ENCODE measurements around the gene ARG2. TPM values are rescaled to one million over a fixed set of nuclear protein-coding genes. Genes with fewer than 3 reads are reported as not detected.

ARG2 gene
- total RNA-seq, 1 experiment from 2014 or later, result 7.0 TPM

DNA sequence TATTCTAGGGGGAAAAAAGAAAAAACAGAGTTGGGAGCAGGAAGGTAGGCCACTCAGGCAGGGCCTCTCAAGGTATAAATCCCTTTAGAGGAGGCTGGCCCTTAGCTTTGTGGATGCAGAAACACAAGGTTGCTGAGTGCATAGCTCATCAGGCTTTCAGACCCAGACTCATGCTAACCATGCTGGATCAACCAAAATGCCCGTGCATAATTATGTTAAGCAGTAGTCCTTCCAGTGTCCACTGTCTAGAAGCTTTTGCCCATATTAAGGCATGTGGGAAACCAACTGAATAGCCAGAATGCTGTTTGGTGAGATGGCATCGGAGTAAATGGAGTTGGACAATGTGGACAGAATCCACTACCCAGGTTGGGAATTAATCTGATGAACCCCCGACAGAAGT lies 18.9 kb downstream of the ARG2 start (continued):
- TF ChIP-seq, protein P1, sequence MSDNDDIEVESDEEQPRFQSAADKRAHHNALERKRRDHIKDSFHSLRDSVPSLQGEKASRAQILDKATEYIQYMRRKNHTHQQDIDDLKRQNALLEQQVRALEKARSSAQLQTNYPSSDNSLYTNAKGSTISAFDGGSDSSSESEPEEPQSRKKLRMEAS (IDR thresholded peaks at IDR 0.05), result no peak
- TF ChIP-seq CEBPB (IDR thresholded peaks at IDR 0.05; ENCODE audit: low read depth) (no peak), FOSL1 (IDR thresholded peaks at IDR 0.05; ENCODE audit: low read depth) (no peak), ZNF274 (IDR thresholded peaks at IDR 0.05; ENCODE audit: low read depth, low read length) (no peak), SP1 (IDR thresholded peaks at IDR 0.05; ENCODE audit: low read depth) (no peak), TCF7L2 (IDR thresholded peaks at IDR 0.05; ENCODE audit: borderline replicate concordance, extremely low read depth, insufficient read depth, insufficient read length) (no peak), POLR2A (IDR thresholded peaks at IDR 0.05; ENCODE audit: borderline replicate concordance, extremely low read depth, insufficient read depth, insufficient read length) (no peak), EZH2 (IDR thresholded peaks at IDR 0.05) (no peak)

DNA sequence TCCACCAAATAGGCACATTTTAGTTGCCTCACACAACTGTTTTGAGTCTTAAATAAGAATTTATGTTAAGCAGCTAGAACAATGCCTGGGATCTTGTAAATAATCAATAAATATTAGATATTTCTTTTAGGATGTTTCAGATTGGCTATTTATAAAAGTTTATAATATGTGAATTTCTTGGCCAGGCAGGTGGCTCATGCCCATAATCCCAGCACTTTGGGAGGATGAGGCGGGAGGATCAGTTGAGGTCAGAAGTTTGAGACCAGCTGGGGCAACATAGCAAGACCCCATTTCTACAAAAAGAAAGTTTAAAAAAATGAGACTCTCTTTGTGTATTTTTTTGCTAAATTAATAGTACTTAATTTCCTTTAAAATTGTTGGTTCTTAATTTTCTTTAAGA lies 21.8 kb downstream of the ARG2 start:
- no peaks in the 10 kb centered on the region for H4K20me1 ChIP-seq (ENCODE audit: insufficient read depth)
- H3K36me3 ChIP-seq (ENCODE audit: control insufficient read depth in 1 of 2, insufficient read depth in 2 of 2, low read length in 2 of 2), result no peaks in the 10 kb centered on the region
- no peak overlapping the region for H2AFZ ChIP-seq (ENCODE audit: low read depth, low read length, poor library complexity, severe bottlenecking)
- H3K9me2 ChIP-seq (ENCODE audit: insufficient read depth), result no peaks in the 10 kb centered on the region
- no peaks in the 10 kb centered on the region for H3K27me3 ChIP-seq (ENCODE audit: insufficient read depth, low read length)
- H3K27ac ChIP-seq (ENCODE audit: low read depth, low read length), result no peak overlapping the region
- TF ChIP-seq, protein P2, sequence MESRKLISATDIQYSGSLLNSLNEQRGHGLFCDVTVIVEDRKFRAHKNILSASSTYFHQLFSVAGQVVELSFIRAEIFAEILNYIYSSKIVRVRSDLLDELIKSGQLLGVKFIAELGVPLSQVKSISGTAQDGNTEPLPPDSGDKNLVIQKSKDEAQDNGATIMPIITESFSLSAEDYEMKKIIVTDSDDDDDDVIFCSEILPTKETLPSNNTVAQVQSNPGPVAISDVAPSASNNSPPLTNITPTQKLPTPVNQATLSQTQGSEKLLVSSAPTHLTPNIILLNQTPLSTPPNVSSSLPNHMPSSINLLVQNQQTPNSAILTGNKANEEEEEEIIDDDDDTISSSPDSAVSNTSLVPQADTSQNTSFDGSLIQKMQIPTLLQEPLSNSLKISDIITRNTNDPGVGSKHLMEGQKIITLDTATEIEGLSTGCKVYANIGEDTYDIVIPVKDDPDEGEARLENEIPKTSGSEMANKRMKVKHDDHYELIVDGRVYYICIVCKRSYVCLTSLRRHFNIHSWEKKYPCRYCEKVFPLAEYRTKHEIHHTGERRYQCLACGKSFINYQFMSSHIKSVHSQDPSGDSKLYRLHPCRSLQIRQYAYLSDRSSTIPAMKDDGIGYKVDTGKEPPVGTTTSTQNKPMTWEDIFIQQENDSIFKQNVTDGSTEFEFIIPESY (IDR thresholded peaks at IDR 0.05; ENCODE audit: extremely low read depth, insufficient replicate concordance, low read length), result no peak
- TF ChIP-seq FOSL1 (IDR thresholded peaks at IDR 0.05; ENCODE audit: low read depth), result no peak
- TF ChIP-seq CBX3 (IDR thresholded peaks at IDR 0.05; ENCODE audit: low read depth), result no peak
- TF ChIP-seq ZNF274 (IDR thresholded peaks at IDR 0.05; ENCODE audit: low read depth, low read length), result no peak
- TF ChIP-seq ELF1 (IDR thresholded peaks at IDR 0.05; ENCODE audit: borderline replicate concordance, low read depth), result no peak
- no peak for TF ChIP-seq CEBPB (IDR thresholded peaks at IDR 0.05; ENCODE audit: low read depth)
- TF ChIP-seq EZH2phosphoT487 (IDR thresholded peaks at IDR 0.05; ENCODE audit: borderline replicate concordance), result no peak
- no peak for TF ChIP-seq SP1 (IDR thresholded peaks at IDR 0.05; ENCODE audit: low read depth)
- no peak for TF ChIP-seq TCF7L2 (IDR thresholded peaks at IDR 0.05; ENCODE audit: borderline replicate concordance, extremely low read depth, insufficient read depth, insufficient read length)
- TF ChIP-seq POLR2AphosphoS5 (IDR thresholded peaks at IDR 0.05; ENCODE audit: low read depth, low read length), result no peak
- TF ChIP-seq, protein P1 (IDR thresholded peaks at IDR 0.05), result no peak
- TF ChIP-seq EGR1 (IDR thresholded peaks at IDR 0.05; ENCODE audit: low read depth), result no peak
- TF ChIP-seq RAD21 (IDR thresholded peaks at IDR 0.05; ENCODE audit: low read depth), result no peak
- TF ChIP-seq REST (IDR thresholded peaks at IDR 0.05; ENCODE audit: low read depth), result no peak
- TF ChIP-seq, protein P3, sequence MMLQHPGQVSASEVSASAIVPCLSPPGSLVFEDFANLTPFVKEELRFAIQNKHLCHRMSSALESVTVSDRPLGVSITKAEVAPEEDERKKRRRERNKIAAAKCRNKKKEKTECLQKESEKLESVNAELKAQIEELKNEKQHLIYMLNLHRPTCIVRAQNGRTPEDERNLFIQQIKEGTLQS (IDR thresholded peaks at IDR 0.05), result no peak
- no peak for TF ChIP-seq ZFX (IDR thresholded peaks at IDR 0.05)
- TF ChIP-seq YY1 (IDR thresholded peaks at IDR 0.05; ENCODE audit: extremely low read depth, insufficient replicate concordance, low read depth, low read length), result no peak
- TF ChIP-seq EZH2 (IDR thresholded peaks at IDR 0.05), result no peak
- no peaks in the 10 kb centered on the region for H3K9me3 ChIP-seq (ENCODE audit: control insufficient read depth in 1 of 2, insufficient read depth in 1 of 2, low read depth in 1 of 2, low read length in 2 of 2)
- ChIA-PET CTCF (no interaction called here), RAD21 (ENCODE audit: low non-redundant PET in 1 of 2, low total read pairs in 2 of 2, uncharacterized antibody in 2 of 2, unreplicated experiment in 2 of 2) (no interaction called here), POLR2A (no interaction called here)
- H3K79me2 ChIP-seq (ENCODE audit: insufficient read depth, low read length), result no peaks in the 10 kb centered on the region
- BruUV-seq (replicated peaks), result no TSS peak
- intact Hi-C loops (cut with micrococcal nuclease), result no loop called here
- H3K9ac ChIP-seq (ENCODE audit: low read length), result no peak overlapping the region
- H3K4me3 ChIP-seq (replicated peaks in 1 of 2; ENCODE audit: low read depth in 1 of 2, low read length in 2 of 2), result no peak overlapping the region
- H3K4me2 ChIP-seq (ENCODE audit: low read length), result no peak overlapping the region
- DNase-seq (ENCODE audit: low read depth, low spot score) (no peak), ATAC-seq (no peak)
- peaks cover 2 to 15% of the 10 kb centered on the region in 2 experiments for H3K4me1 ChIP-seq (ENCODE audit: control insufficient read depth in 1 of 2, insufficient read depth in 2 of 2, low read length in 2 of 2)
